ES-I3 (cell line): ENCODE data around the gene GJC2.

Source experiments
- H3K36me3 ChIP-seq: 2 replicates; pipeline ENCODE4 v1.6.1; 2013; ENCODE audit warnings: mild to moderate bottlenecking, low read length, control low read depth, moderate library complexity; ENCODE audit not compliant: insufficient read depth
- H3K4me1 ChIP-seq: 2 replicates; pipeline ENCODE4 v1.6.1; 2013; ENCODE audit warnings: mild to moderate bottlenecking, control low read depth, low read length; ENCODE audit not compliant: insufficient read depth
- H3K9ac ChIP-seq: 2 replicates; pipeline ENCODE4 v1.6.1; 2013; ENCODE audit warnings: low read depth, mild to moderate bottlenecking, low read length, moderate library complexity
- H3K9me3 ChIP-seq: 2 replicates; pipeline ENCODE4 v1.6.1; 2013; ENCODE audit warnings: mild to moderate bottlenecking, low read length, moderate library complexity; ENCODE audit not compliant: control insufficient read depth, insufficient read depth

Gene GJC2

DNA sequence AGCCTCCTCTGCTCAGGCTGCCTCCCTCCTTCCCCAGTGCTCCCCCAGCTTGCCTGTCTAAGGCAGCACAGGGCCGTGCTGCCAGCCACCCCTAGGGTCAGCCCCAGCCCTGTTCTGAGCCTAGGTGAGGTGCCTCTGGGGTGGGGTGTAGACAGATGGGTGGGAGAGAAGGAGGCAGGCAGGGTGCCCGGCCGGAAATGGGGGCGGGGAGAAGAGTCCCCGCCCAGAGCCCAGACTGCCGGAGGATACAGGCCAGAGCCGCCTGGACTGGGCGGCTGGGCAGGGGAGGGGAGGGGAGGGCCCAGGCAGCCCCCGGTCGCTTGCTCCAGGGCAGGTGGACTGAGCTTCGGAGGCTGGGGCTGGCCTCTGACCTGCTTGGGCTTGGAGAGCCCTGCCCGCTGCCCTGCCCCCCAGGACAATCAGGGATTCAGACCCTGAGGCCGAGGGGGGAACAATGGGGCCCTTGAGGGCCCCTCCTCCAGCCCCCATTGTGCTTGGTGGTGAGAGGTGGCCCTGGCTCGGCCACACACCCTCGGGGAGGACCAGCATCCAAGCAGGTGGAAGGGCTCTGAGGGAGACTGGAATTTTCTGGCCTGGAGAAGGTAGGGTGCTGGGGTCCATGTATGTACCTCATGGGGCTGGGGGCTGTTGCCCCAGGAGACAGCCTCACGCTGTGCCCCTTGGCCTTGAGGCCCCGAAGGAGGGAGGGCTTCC lies at the start of gene GJC2:
Gene GJC2 (plus strand): TSS at position 525 of the 714 bp plus-strand sequence. CDS start 7,829 bp downstream, outside the sequence.
- H3K9me3 ChIP-seq, result no peaks in the 10 kb centered on the region
- H3K4me1 ChIP-seq, result peaks cover 10% of the 10 kb centered on the region; the same call in 1 of the 2 replicates
- H3K9ac ChIP-seq, result no peak within 1 kb of the TSS; the same call in none of the 2 replicates
- no peaks in the 10 kb centered on the region for H3K36me3 ChIP-seq

DNA sequence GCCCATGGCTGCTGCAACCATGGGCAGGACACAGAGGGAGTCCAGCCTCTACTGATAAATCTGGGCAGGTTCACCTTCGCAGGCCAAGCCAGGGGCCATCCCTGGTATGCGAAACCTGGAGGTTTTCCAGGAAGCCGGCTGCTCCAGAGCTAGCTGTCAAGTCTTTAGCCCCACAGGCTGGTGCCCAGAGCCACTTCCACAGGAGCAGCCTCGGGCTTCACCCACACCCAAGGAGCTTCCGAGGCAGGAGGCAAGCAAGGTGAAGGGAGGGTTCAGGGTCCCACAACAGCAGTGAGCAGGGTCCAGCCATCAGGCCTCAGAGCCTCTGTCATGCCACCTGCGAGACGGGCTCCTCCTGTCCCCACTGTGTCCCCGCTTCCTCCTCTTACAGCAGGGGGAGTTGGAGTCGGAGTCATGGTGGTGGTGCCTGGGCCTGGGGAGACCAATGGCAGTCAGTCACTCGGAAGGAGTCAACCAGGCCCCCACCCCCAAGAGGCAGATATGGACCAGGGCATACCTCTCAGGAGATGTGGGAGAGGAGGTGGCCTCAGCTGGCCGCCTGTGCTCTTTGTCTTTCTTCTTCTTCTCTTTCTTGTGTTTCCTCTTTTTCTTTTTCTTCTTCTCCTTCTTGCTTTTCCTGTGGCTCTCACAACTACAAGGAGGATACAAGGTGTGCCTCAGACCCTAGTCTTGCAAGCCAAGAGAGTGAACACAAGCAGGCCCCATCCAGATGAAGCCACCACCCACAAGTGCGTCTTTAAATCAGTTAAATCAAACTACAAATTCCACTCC lies 48.7 kb upstream of the GJC2 start:
- no peaks in the 10 kb centered on the region for H3K9me3 ChIP-seq
- H3K36me3 ChIP-seq, result peaks cover 3% of the 10 kb centered on the region; the same call in 1 of the 2 replicates
- H3K4me1 ChIP-seq, result no peaks in the 10 kb centered on the region
- H3K9ac ChIP-seq, result no peak overlapping the region

DNA sequence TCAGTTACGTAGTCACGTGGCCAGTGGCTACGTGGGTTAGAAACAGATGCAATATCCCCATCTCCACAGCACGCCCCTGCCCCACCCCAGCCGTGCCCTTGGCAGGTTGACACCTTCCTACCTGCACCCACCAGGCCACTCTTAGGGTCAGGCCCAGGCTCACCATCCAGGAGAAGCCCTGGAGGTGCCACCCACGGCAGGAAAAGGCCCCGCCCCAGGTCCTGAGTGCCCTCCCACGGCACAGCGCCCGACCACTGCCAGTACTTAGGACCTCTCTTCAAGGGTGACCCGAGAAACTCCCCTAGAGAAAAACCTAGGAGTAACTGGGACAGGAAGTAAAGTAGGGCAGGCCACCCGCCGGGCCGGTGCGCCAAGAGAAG lies 48.1 kb upstream of the GJC2 start:
- H3K36me3 ChIP-seq, result peaks cover 7% of the 10 kb centered on the region
- peak overlapping the region; percentile 77; the same call in 1 of the 2 replicates for H3K9ac ChIP-seq
- no peaks in the 10 kb centered on the region for H3K9me3 ChIP-seq
- no peaks in the 10 kb centered on the region for H3K4me1 ChIP-seq

- no peaks in the 10 kb centered on the region for H3K4me1 ChIP-seq
- peaks cover 8% of the 10 kb centered on the region for H3K36me3 ChIP-seq
These were observed 47.5 kb upstream of the GJC2 start for GRCh38 chr1:228101994-228102790.

GRCh38 chr1:228102791-228103620 lies 46.7 kb upstream of the GJC2 start, which contains the start of gene C1orf35:
TSS of gene C1orf35 (minus strand) at chr1:228103325. CDS start at chr1:228103227, 98 bp downstream.
- Histone ChIP-seq H3K4me1 (no peaks in the 10 kb centered on the region), H3K9ac (peak within 1 kb of the TSS; percentile 84), H3K36me3 (peaks cover 8% of the 10 kb centered on the region), H3K9me3 (no peaks in the 10 kb centered on the region)

More at GRCh38 chr1:228101994-228102790, 47.5 kb upstream of the GJC2 start:
- Histone ChIP-seq H3K9me3 (no peaks in the 10 kb centered on the region), H3K9ac (peak overlapping the region; percentile 77)

DNA sequence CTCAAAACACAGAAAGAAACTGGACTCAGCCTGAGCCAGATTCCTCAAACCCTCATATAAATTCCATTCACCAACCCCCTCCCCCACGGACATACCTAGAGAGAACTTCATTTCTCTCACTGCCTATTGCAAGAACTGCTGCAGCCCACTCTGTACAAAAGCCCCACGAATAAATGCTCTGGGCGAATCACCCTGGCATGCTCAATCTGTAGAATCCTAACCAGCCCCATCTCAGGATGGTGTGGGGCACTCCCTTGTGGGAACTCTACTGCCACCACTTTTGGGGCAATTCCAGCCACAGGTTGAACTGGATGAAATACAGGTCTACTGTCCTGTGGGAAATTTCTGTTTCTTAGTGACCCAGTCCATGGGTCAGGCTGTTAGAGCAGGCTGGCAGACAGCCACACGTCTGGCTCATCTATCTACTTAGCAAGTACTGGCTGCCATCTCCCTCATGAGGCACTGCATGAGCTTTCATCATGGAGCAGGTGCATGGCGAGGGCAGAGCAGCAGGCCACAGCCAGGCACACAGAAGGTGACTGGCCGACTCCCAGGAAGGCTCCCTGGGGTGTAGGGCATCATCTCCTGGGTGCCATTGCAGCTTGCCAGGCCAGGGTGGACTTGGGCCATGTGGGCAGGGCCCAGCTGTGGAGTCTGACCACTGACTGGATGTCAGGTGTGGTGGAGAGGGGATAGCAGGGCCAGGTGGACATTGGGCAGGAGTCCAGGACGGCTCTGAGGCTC lies 45.0 kb upstream of the GJC2 start:
- H3K36me3 ChIP-seq, result peaks cover 5% of the 10 kb centered on the region
- H3K4me1 ChIP-seq, result no peaks in the 10 kb centered on the region
- H3K9ac ChIP-seq, result no peak overlapping the region
- no peaks in the 10 kb centered on the region for H3K9me3 ChIP-seq

- Histone ChIP-seq H3K4me1 (no peaks in the 10 kb centered on the region), H3K9ac (no peak overlapping the region), H3K36me3 (peaks cover 5% of the 10 kb centered on the region)
These were observed 44.3 kb upstream of the GJC2 start for GRCh38 chr1:228105270-228105995.

GRCh38 chr1:228105996-228106799 lies 43.5 kb upstream of the GJC2 start:
- Histone ChIP-seq H3K4me1 (no peaks in the 10 kb centered on the region), H3K36me3 (peaks cover 5% of the 10 kb centered on the region; the same call in 1 of the 2 replicates), H3K9ac (no peak overlapping the region), H3K9me3 (no peaks in the 10 kb centered on the region)

More at GRCh38 chr1:228105270-228105995, 44.3 kb upstream of the GJC2 start:
- H3K9me3 ChIP-seq, result no peaks in the 10 kb centered on the region

GRCh38 chr1:228106800-228107054 lies 43.0 kb upstream of the GJC2 start:
- Histone ChIP-seq H3K36me3 (peaks cover 5% of the 10 kb centered on the region; the same call in 1 of the 2 replicates), H3K9ac (no peak overlapping the region), H3K9me3 (no peaks in the 10 kb centered on the region), H3K4me1 (no peaks in the 10 kb centered on the region)

DNA sequence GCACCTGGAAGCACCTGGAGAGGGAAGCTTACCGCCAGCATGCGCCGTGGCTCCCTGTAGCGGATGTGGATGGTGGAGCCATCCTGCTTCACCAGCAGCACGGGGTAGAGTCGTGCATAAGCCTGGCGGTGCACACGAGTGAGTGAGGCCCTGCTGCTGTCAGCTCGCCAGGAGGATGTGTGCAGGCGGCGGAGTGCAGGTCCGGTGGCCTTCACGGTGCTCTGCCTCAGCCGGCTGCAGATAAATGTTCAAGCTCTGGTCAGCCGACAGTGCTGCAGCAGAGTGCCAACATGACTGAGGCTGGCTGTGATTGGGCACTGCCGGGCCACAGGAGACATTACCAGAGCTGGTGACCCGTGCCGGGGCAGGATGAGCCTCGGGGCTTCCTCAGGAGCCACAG lies 42.1 kb upstream of the GJC2 start:
- Histone ChIP-seq H3K9ac (no peak overlapping the region), H3K36me3 (peaks cover 5% of the 10 kb centered on the region; the same call in 1 of the 2 replicates), H3K9me3 (no peaks in the 10 kb centered on the region), H3K4me1 (no peaks in the 10 kb centered on the region)

DNA sequence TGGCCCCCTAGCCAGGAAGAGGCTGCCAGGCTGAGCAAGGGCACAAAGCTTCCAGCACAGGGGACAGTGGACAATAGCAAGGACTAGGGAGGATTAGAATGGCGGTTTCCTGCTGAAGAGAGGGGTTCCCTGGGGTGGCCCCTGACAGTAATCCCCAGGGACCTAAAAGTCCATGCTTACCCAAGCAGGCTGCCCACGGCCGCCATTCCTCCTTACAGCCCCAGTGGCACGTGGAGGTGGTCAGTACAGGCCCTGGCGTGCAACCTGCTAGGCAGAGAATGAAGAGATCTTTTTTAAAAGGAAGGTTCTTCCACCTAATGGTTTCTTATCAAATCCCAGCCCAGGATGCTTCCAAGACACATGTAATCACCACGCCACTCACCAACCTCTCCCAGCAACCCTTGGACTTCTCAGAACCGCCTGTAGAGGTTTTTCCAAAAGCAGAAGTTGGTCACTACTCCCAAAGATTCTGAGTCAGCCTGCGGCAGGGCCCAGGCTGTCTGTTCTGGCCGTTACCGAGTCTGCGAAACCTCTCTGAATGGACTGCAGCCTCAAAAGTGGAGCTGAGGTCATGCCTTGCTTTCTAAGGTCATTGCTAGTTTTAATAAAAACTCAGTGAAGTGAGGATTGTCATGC lies 41.6 kb upstream of the GJC2 start:
- Histone ChIP-seq H3K36me3 (peaks cover 5% of the 10 kb centered on the region), H3K9me3 (no peaks in the 10 kb centered on the region), H3K9ac (peak overlapping the region; percentile 82; the same call in 1 of the 2 replicates), H3K4me1 (no peaks in the 10 kb centered on the region)

GRCh38 chr1:228108742-228109072 lies 41.0 kb upstream of the GJC2 start:
- H3K9ac ChIP-seq, result peak overlapping the region; percentile 82
- H3K9me3 ChIP-seq, result no peaks in the 10 kb centered on the region
- peaks cover 5% of the 10 kb centered on the region for H3K36me3 ChIP-seq

More at GRCh38 chr1:228108742-228109072, 41.0 kb upstream of the GJC2 start:
- no peaks in the 10 kb centered on the region for H3K4me1 ChIP-seq
